ENCODE measurements around the gene HIVEP2.

DNA sequence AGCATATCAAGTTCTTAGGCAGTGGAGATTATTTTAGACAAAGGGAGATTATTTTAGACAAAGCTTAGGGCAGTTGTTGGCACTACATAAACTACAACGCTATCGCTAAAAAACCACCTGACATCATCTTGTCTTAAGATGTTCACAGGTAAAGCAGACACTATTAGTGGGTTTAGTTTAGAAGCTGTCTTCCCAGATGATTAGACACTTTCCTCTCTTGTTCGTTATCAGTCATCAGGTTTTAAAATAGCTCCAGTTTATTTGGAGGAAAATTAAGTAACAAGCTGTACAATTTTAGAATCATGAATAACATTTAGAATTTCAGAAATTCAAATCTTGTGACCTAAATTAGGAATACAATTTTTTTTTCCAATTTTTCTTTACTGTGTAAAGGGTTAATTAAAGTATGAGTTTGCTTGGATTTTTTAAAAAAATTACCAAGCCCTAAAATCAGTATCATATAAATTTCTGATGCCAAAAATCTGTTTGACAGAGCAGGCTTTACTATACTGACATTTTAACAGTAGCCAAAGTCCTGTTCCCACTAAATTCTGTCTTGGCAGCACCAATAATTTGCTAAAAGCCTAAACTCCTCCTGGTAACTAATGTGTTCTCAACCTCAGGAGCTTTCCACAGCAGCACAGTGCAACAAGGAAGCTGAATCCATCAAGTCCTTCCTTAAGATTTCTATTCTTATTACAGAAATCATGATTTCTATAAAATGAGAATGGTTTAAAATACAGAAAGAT, 109.0 kb downstream of the HIVEP2 start:
- no peak for TF ChIP-seq JUN (IDR thresholded peaks at IDR 0.05; ENCODE audit: borderline replicate concordance, insufficient read depth, insufficient read length, low read depth)
- TF ChIP-seq CTCF (IDR thresholded peaks at IDR 0.05; ENCODE audit: extremely low read depth in 1 of 2, insufficient read depth in 1 of 2, low read depth in 1 of 2, low read length in 2 of 2): no peak
- no peak for TF ChIP-seq POLR2A (IDR thresholded peaks at IDR 0.05; ENCODE audit: low read depth, low read length)
- no peak for TF ChIP-seq POLR2AphosphoS5 (IDR thresholded peaks at IDR 0.05; ENCODE audit: insufficient read depth, low read depth, low read length)
